ENCODE data around the gene CNOT6.
"Not testable (repeated sequence)": the region's sequence is repeated elsewhere in the genome, so short reads cannot be mapped to it uniquely, and the experiment has no call there.

DNA sequence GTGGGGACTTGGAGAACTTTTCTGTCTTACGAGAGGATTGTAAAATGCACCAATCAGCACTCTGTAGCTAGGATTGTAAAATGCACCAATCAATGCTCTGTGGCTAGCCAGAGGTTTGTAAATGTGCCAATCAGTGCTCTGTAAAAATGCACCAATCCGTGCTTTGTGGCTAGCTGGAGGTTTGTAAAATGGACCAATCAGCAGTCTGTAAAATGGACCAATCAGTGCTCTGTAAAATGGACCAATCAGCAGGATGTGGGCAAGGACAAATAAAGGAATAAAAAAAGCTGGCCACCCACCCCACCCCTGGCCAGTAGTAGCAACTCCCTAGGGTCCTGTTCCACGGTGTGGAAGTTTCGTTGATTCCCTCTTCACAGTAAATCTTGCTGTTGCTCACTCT, 29.1 kb upstream of the CNOT6 start:
- not testable (repeated sequence) for TF ChIP-seq CTCF (IDR thresholded peaks at IDR 0.05; ENCODE audit: insufficient read depth, low read length, poor library complexity, severe bottlenecking); EZH2phosphoT487 (conservative IDR thresholded peaks at IDR 0.05; ENCODE audit: low read length)
